Prostate gland (tissue), 2 donors: Measurements from ENCODE around the gene TAPBP. TPM values are rescaled to one million over a fixed set of nuclear protein-coding genes. Genes with fewer than 3 reads are reported as not detected.

Experiments used
- DNase-seq: peaks from one replicate; pipeline ENCODE4 v3.0.0-alpha.2; 2019; ENCODE audit warnings: low spot score
- H3K27ac ChIP-seq, 2 donors: fragments of 200-600 bp; sonication (generic); 2 replicates each; pipeline ENCODE4 v1.5.1; 2017 to 2019
- H3K27me3 ChIP-seq: fragments of 200-600 bp; sonication (generic); replicated peaks from 2 replicates; pipeline ENCODE4 v1.5.1; 2019; ENCODE audit not compliant: insufficient read depth
- H3K36me3 ChIP-seq, 2 donors: fragments of 200-600 bp; sonication (generic); 1 replicate in 1 of 2; 2 replicates in 1 of 2; pipeline versions ENCODE4 v1.5.1 to v1.8.1; 2017 to 2019
- H3K4me1 ChIP-seq: fragments of 200-600 bp; sonication (generic); replicated peaks from 2 replicates; pipeline ENCODE4 v1.5.1; 2019
- H3K4me3 ChIP-seq, 2 donors: fragments of 200-600 bp; sonication (generic); 2 replicates each; pipeline ENCODE4 v1.5.1; 2017 to 2019
- H3K9me3 ChIP-seq: fragments of 200-600 bp; sonication (generic); 2 replicates; pipeline ENCODE4 v1.5.1; 2017
- POLR2A ChIP-seq: fragments of 450-650 bp; IDR thresholded peaks from one replicate; pipeline ENCODE4 v1.6.1; 2016; ENCODE audit warnings: antibody characterized with exemption, mild to moderate bottlenecking
- POLR2AphosphoS5 ChIP-seq: sonication (generic); formaldehyde crosslinking; IDR thresholded peaks from one replicate; pipeline ENCODE4 v1.6.1; 2017; ENCODE audit warnings: antibody characterized with exemption
- WGBS: methylation state at CpG from one replicate; pipeline ENCODE4 v1.1.5; 2018; 5-methylcytosine and 5-hydroxymethylcytosine counted together
- intact Hi-C: fragments of 100-400 bp; cut with DNase I; formaldehyde crosslinking; loops from one replicate; pipeline ENCODE4 v1.14.2; 2022
- total RNA-seq, 2 donors: library from RNA; depleted of rRNA; stranded (reverse); fragments of >200 nt; gene quantifications; one replicate each; pipeline ENCODE4 v1.1.0, GENCODE V29; 2016
- TF ChIP-seq, protein P1 (sequence below), 4 experiments: fragments of 200-600 bp in 2 of 4; fragments of 450-650 bp in 2 of 4; sonication (generic) in 2 of 4; IDR thresholded peaks; 1 replicate in 3 of 4; 2 replicates in 1 of 4; pipeline ENCODE4 v1.5.1; 2016 to 2019; ENCODE audit warnings: antibody characterized with exemption in 4 of 4, mild to moderate bottlenecking in 2 of 4, moderate library complexity in 2 of 4

TAPBP gene
- total RNA-seq, 2 donors from 2014 or later, result 190 to 192 TPM

DNA sequence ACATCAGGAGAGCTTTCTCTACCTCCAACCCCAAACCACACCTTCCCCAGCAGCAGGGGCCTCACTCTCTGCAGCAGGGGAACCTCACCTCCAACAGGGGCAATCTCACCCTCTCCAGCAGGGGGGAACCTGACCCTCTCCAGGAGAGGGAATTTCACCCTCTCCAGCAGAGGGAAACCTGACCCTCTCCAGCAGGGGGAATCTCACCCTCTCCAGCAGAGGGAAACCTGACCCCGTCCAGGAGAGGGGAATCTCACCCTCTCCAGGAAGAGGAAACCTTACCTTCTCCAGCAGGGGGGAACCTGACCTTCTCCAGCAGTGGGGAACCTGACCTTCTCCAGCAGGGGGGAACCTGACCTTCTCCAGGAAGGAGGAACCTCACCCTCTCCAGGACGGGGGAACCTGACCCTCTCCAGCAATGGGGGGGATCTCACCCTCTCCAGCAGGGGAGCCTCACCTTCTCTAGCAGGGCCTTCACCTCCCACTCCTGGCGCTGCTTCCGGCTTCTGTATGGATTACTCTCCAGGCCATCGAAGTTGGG, 33.8 kb downstream of the TAPBP start:
- Histone ChIP-seq H3K4me3 (no peak overlapping the region), H3K27ac (no peak overlapping the region), H3K27me3 (no peaks in the 10 kb centered on the region), H3K4me1 (peaks cover 12% of the 10 kb centered on the region), H3K36me3 (no peaks in the 10 kb centered on the region), H3K9me3 (no peaks in the 10 kb centered on the region)
- DNase-seq, result no peak
- intact Hi-C loops, result no loop called here
- 43% methylated on average over 5 of the region's 5 CpGs for WGBS
- no peak for TF ChIP-seq POLR2A
- TF ChIP-seq, protein P1, sequence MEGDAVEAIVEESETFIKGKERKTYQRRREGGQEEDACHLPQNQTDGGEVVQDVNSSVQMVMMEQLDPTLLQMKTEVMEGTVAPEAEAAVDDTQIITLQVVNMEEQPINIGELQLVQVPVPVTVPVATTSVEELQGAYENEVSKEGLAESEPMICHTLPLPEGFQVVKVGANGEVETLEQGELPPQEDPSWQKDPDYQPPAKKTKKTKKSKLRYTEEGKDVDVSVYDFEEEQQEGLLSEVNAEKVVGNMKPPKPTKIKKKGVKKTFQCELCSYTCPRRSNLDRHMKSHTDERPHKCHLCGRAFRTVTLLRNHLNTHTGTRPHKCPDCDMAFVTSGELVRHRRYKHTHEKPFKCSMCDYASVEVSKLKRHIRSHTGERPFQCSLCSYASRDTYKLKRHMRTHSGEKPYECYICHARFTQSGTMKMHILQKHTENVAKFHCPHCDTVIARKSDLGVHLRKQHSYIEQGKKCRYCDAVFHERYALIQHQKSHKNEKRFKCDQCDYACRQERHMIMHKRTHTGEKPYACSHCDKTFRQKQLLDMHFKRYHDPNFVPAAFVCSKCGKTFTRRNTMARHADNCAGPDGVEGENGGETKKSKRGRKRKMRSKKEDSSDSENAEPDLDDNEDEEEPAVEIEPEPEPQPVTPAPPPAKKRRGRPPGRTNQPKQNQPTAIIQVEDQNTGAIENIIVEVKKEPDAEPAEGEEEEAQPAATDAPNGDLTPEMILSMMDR (IDR thresholded peaks at IDR 0.05), result peak in 1 of 4 experiments; percentile 49

DNA sequence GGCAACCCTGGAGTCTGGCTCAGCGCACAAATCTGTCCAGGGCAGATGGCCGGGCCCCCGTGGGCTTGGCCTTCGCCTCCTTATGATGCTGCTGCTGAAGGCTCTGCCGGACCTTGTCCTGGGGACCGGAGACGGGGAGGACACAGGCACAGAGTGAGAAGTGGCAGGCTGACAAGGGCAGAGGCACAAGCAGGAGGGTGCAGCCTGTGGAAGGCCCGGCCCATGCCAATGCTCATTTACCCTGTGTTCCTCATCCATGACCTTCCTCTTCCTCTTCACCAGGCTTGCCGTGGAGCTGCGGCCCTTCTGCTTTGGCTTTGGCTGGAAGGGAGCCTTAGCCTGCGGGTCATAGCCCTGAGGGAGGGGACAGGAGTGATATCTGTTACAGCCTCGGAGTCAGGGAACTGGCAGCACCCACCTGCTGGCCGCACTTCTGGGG, 34.6 kb downstream of the TAPBP start:
- Histone ChIP-seq H3K27ac (no peak overlapping the region), H3K4me1 (peaks cover 17% of the 10 kb centered on the region), H3K4me3 (no peak overlapping the region), H3K36me3 (no peaks in the 10 kb centered on the region), H3K9me3 (no peaks in the 10 kb centered on the region), H3K27me3 (no peaks in the 10 kb centered on the region)
- intact Hi-C loops, result no loop called here
- DNase-seq, result no peak
- TF ChIP-seq, protein P1 (IDR thresholded peaks at IDR 0.05), result no peak
- no peak for TF ChIP-seq POLR2A
- no peak for TF ChIP-seq POLR2AphosphoS5
- WGBS, result 74% methylated on average over 13 of the region's 13 CpGs

DNA sequence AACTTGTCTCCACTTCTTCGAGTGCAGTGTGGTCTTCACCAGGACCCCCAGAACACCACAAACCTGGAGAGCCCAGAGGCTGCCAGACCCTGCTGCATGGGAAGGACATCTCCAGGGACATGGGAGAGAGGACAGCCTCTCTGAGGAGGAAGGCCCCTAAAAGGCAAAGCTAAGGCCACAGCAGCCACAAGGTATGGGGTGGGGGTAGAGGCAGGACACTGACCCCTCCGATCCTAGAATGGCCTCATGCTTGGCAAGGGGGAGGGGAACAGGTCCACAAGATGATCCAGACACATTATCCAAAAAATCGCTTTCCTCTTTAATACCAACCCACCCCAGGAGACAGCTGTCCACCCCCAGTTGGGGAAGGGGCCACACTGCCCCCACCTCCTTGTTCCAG, 35.1 kb downstream of the TAPBP start:
- H3K27ac ChIP-seq, result no peak overlapping the region
- DNase-seq, result no peak
- no peak for TF ChIP-seq POLR2AphosphoS5
- TF ChIP-seq, protein P1 (IDR thresholded peaks at IDR 0.05), result no peak
- no peak for TF ChIP-seq POLR2A
- H3K9me3 ChIP-seq, result no peaks in the 10 kb centered on the region
- no peaks in the 10 kb centered on the region for H3K27me3 ChIP-seq
- no peaks in the 10 kb centered on the region for H3K36me3 ChIP-seq
- peaks cover 21% of the 10 kb centered on the region for H3K4me1 ChIP-seq
- 81% methylated on average over 3 of the region's 3 CpGs for WGBS
- H3K4me3 ChIP-seq, result no peak overlapping the region
- intact Hi-C loops, result no loop called here

DNA sequence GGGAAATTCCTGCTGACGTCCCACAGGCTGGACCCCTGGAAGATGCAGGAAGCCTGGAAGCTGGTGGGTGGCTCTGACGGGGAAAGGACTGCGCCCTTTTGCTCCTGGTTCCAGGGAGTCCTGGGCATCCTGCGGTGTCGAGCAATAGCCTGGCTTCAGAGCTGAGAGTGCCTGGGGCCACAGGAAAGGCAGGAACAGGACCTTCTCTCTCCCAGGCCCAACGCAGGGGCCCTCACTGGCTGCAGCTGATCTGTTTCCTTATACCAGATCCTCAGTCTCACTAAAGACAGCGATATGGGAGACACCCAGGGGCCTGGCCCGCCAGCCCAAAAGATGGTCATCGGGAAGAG, 35.5 kb downstream of the TAPBP start:
- 81% methylated on average over 9 of the region's 9 CpGs for WGBS
- intact Hi-C loops, result no loop called here

More for the DNA sequence above, 35.5 kb downstream of the TAPBP start:
- Histone ChIP-seq H3K27ac (peak overlapping the region in 1 of 2 donors; percentile 87), H3K27me3 (no peaks in the 10 kb centered on the region), H3K36me3 (no peaks in the 10 kb centered on the region), H3K4me1 (peaks cover 23% of the 10 kb centered on the region), H3K9me3 (no peaks in the 10 kb centered on the region), H3K4me3 (no peak overlapping the region)
- no peak for DNase-seq
- no peak for TF ChIP-seq POLR2AphosphoS5
- no peak for TF ChIP-seq POLR2A
- TF ChIP-seq, protein P1 (IDR thresholded peaks at IDR 0.05), result no peak
